OCI-LY3 (cell line): ENCODE results near the gene MIA3.

Experiments used
- EZH2phosphoT487 ChIP-seq: fragments of 200-600 bp; shearing (Covaris generic); IDR thresholded peaks from 2 replicates; pipeline ENCODE4 v1.6.1; 2018; ENCODE audit warnings: antibody characterized with exemption, mixed run types, low read depth
- TF ChIP-seq, protein P1 (sequence below): fragments of 200-600, 300-600 bp; sonication (generic); IDR thresholded peaks from 2 replicates; pipeline ENCODE4 v1.5.1; 2014; ENCODE audit warnings: antibody characterized with exemption, low read length, low read depth

DNA sequence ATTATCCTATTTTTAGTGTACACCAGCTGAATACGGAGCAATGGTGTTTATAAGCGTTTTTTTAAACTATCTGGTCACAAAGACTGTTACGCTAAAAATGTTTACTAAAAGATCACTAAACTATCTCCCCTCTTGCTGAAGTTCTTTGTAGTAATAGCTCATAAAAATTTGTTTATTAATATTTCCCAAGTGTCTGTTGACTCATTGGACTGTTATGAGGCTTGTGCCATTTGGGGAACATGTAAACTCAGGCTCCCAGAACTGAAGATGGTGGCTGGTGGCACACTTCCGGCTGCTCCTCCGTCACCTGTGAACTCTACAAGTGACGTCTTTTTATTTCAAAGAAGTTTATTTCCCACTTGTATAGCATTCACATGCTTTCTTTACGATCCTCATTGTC, 48.1 kb downstream of the MIA3 start:
- TF ChIP-seq, protein P1, sequence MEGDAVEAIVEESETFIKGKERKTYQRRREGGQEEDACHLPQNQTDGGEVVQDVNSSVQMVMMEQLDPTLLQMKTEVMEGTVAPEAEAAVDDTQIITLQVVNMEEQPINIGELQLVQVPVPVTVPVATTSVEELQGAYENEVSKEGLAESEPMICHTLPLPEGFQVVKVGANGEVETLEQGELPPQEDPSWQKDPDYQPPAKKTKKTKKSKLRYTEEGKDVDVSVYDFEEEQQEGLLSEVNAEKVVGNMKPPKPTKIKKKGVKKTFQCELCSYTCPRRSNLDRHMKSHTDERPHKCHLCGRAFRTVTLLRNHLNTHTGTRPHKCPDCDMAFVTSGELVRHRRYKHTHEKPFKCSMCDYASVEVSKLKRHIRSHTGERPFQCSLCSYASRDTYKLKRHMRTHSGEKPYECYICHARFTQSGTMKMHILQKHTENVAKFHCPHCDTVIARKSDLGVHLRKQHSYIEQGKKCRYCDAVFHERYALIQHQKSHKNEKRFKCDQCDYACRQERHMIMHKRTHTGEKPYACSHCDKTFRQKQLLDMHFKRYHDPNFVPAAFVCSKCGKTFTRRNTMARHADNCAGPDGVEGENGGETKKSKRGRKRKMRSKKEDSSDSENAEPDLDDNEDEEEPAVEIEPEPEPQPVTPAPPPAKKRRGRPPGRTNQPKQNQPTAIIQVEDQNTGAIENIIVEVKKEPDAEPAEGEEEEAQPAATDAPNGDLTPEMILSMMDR = no peak
- no peak for TF ChIP-seq EZH2phosphoT487
